ENCODE measurements around the gene CTPS2.

Gene CTPS2

GRCh38 chrX:16593801-16594200 lies 118.7 kb downstream of the CTPS2 start:
- DNase-seq (ENCODE audit: low read depth), result no peak
- no peak overlapping the region for H3K4me3 ChIP-seq (ENCODE audit: low read depth, low read length)
- no peak for TF ChIP-seq CTCF (IDR thresholded peaks at IDR 0.05; ENCODE audit: control insufficient read depth, extremely low read depth, insufficient read depth)

- H3K4me3 ChIP-seq (ENCODE audit: low read depth, low read length), result no peak overlapping the region
- no peak for TF ChIP-seq CTCF (IDR thresholded peaks at IDR 0.05; ENCODE audit: control insufficient read depth, extremely low read depth, insufficient read depth)
- no peak for DNase-seq (ENCODE audit: low read depth)
Observed at GRCh38 chrX:16592194-16592770, 120.2 kb downstream of the CTPS2 start.

DNA sequence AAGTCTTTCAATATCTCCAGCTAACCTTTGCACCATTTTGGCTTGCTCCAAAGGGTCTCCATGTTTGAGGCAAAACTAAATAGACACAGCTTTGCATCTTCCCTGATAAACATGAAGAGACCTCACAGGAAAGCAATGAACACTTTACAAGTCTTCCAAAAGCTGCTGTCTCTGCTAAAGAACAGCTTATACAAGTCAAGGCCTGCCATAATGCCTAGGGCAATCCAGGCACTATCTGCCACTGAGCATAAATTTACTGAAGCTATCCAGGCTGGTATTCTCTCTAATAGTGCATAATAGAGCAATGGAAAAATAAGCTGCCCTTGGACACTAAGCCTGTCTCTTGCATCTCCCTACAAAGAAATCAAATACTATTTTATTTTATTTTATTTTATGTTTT lies 122.6 kb downstream of the CTPS2 start:
- TF ChIP-seq CTCF (IDR thresholded peaks at IDR 0.05; ENCODE audit: control insufficient read depth, extremely low read depth, insufficient read depth), result no peak
- DNase-seq (ENCODE audit: low read depth), result no peak
- H3K4me3 ChIP-seq (ENCODE audit: low read depth, low read length), result no peak overlapping the region

DNA sequence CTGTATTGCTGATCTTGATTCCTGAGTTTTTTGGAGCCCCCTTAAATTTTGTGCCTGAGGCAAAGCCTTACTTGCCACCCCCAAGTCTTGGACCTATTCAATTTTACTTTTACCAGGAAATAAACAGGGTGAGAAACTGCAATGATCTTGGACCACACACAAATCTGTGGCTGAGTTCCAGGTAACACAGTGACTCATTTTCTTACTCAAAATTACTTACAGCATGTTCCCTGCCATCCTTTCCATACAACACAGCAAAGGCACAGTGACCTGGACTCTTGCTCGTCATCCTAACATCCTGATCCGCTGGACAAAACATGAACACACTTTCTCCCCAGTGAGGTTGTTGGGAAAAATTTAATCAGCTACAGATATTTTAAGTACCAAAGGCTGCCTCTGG lies 123.3 kb downstream of the CTPS2 start:
- H3K4me3 ChIP-seq (ENCODE audit: low read depth, low read length), result no peak overlapping the region
- DNase-seq (ENCODE audit: low read depth), result no peak
- TF ChIP-seq CTCF (IDR thresholded peaks at IDR 0.05; ENCODE audit: control insufficient read depth, extremely low read depth, insufficient read depth), result no peak

GRCh38 chrX:16588266-16588665 lies 124.2 kb downstream of the CTPS2 start:
- DNase-seq (ENCODE audit: low read depth), result no peak
- TF ChIP-seq CTCF (IDR thresholded peaks at IDR 0.05; ENCODE audit: control insufficient read depth, extremely low read depth, insufficient read depth), result no peak
- H3K4me3 ChIP-seq (ENCODE audit: low read depth, low read length), result no peak overlapping the region

GRCh38 chrX:16587836-16588235 lies 124.6 kb downstream of the CTPS2 start:
- H3K4me3 ChIP-seq (ENCODE audit: low read depth, low read length), result no peak overlapping the region
- DNase-seq (ENCODE audit: low read depth), result no peak
- TF ChIP-seq CTCF (IDR thresholded peaks at IDR 0.05; ENCODE audit: control insufficient read depth, extremely low read depth, insufficient read depth), result no peak

DNA sequence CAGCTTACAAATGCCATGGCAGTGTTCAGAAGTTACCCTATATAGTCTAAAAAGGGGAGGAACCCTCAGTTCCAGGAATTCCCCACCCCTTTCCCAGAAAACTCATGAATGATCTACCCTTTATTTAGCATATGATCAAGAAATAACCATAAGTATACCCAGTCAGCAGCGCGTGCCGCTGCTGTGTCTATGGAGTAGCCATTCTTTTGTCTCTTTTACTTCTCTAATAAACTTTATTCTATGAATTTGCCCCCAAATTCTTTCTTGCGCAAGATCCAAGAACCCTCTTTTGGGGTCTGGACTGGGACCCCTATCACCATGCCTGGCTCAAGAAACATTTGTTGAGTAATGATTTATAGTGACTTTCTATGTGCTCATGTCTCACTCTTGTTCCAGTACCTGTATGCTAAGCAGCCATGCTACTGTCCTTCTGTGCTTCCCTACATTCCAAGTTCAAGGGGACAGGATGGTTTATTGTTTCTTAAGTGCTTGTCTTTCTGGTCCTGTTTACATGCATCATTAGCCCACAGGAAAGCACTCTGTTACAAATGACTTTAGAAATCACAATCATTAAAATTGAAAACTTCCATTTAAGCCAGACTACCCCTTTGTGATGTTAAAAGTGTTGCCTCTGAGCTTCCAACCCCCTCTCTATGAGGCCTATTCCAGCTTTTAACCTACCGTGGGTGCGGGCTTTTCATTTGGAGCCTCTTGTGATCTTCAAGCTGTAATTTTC lies 125.9 kb downstream of the CTPS2 start:
- no peak for TF ChIP-seq CTCF (IDR thresholded peaks at IDR 0.05; ENCODE audit: control insufficient read depth, extremely low read depth, insufficient read depth)
- no peak for DNase-seq (ENCODE audit: low read depth)
- H3K4me3 ChIP-seq (ENCODE audit: low read depth, low read length), result no peak overlapping the region
